22Rv1 (cell line): ENCODE measurements around the gene ANGPTL4.

Experiments used
- CTCF ChIP-seq: fragments of 450-650 bp; IDR thresholded peaks from 2 replicates; pipeline ENCODE4 v1.5.1; 2017; ENCODE audit warnings: mild to moderate bottlenecking
- ZFX ChIP-seq: fragments of 450-650 bp; IDR thresholded peaks from 2 replicates; pipeline ENCODE4 v1.6.1; 2017; ENCODE audit warnings: antibody characterized with exemption, borderline replicate concordance

- no peak for TF ChIP-seq ZFX
- no peak for TF ChIP-seq CTCF
These were observed 33.9 kb downstream of the ANGPTL4 start for GRCh38 chr19:8397746-8398310.
